Putamen (tissue), 1 donor: ENCODE measurements around the gene TMEM248.
"Not testable (repeated sequence)": the region's sequence is repeated elsewhere in the genome, so short reads cannot be mapped to it uniquely, and the experiment has no call there.

Experiments
- DNase-seq: peaks from one replicate; pipeline ENCODE4 v3.0.0-alpha.2; 2016; ENCODE audit warnings: low spot score

TMEM248 gene, protein sequence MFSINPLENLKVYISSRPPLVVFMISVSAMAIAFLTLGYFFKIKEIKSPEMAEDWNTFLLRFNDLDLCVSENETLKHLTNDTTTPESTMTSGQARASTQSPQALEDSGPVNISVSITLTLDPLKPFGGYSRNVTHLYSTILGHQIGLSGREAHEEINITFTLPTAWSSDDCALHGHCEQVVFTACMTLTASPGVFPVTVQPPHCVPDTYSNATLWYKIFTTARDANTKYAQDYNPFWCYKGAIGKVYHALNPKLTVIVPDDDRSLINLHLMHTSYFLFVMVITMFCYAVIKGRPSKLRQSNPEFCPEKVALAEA

DNA sequence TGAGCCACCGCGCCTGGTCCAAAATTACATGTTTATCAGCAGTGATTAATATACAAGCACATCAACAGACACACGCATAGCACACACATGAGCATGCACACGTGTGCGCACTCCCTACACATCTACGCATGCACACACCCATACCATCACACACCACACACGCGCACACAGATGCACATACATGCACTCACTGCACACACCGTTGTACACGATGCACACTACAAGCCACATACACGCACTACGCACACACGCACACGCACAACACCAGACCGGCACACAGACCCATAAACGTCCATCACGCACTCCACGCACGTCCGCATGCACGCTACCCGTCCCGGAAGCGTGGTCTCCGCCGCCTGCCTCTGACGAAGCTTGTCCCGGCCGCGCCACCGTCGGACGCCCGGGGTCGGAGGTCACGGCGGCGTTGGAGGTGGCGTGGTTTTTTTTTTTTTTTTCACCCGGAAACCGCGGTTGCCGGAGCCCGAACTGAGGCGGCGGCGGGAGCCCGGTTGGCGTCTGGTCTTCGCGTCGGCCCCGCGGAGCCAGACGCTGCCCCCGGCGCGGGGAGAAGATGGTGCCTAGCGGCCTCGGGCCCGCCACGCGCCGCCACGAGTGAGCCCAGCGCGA is at the start of gene TMEM248:
TSS of gene TMEM248 (plus strand) at position 457 of the 627 bp plus-strand sequence. CDS start 20,641 bp downstream, outside the sequence.
- peak; percentile 89 for DNase-seq

DNA sequence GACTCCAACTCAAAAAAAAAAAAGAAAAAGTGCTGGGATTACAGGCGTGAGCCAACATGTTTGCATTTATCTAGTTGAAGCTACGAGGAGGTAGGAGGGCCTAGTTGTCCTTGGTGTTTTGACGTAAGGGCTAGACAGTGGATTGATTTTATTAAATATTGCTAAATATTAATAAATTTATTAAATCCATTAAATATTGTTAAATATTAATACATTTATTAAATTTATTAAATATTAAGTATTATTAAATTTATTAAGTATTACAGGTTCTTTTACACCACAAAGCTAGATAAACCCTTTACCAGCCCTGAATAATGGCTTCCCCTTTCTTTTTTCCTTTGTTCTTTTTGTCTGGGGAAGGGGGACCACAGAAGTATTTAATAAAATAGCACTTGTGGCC is 47.5 kb upstream of the TMEM248 start:
- no peak for DNase-seq

GRCh38 chr7:66877577-66878300 is 43.3 kb upstream of the TMEM248 start:
- no peak for DNase-seq

DNA sequence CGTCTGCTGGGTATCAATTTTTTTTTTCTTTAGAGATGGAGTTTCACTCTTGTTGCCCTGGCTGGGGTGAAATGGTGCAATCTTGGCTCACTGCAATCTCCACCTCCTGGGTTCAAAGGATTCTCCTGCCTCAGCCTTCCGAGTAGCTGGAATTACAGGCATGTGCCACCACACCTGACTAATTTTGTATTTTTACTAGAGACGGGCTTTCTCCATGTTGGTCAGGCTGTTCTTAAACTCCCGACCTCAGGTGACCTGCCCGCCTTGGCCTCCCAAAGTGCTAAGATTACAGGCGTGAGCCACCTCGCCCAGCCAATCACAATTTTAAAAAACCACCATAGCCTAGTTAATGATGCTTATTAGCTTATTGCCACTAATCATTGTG is 42.7 kb upstream of the TMEM248 start:
- not testable (repeated sequence) for DNase-seq

- no peak for DNase-seq
These were observed 41.0 kb upstream of the TMEM248 start for GRCh38 chr7:66880053-66880452.

GRCh38 chr7:66880577-66880976 is 40.4 kb upstream of the TMEM248 start:
- DNase-seq: not testable (repeated sequence)

GRCh38 chr7:66883716-66884115 is 37.3 kb upstream of the TMEM248 start:
- no peak for DNase-seq

- not testable (repeated sequence) for DNase-seq
These were observed 36.5 kb upstream of the TMEM248 start for GRCh38 chr7:66884556-66884955.

GRCh38 chr7:66886152-66886551 is 34.9 kb upstream of the TMEM248 start:
- no peak for DNase-seq

GRCh38 chr7:66888223-66888622 is 32.8 kb upstream of the TMEM248 start:
- not testable (repeated sequence) for DNase-seq

DNA sequence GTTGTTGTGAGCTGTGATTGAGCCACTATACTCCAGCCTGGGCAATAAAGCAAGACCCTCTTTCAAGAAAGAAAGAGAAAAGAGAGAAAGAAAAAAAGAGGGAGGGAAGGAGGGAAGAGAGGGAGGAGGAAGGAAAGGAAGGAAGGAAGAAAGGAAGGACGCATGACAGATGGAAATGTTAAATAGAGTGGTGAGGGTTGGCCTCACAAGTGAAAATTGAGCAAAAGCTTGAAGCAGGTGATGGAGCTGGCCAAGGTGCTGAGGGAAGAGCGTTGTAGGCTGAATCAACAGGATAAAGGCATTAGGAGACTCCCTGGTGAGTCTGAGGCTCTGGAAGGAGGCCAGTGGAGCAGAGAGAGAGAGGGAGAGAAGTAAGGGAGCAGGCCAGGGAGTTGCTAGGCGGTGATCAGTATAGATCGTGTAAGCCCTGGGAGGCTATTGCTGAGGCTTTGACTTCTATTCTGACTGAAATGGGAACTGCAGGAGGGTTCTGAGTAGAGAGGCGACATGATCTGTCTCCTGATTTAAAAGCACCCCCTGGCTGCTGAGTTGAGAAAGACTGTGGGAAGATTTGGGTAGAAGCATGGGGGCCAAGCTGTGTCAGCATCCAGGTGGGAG is 26.5 kb upstream of the TMEM248 start:
- no peak for DNase-seq

- no peak for DNase-seq
These were observed 24.6 kb upstream of the TMEM248 start for GRCh38 chr7:66896441-66896840.

- peak; percentile 8 for DNase-seq
These were observed 21.3 kb upstream of the TMEM248 start for GRCh38 chr7:66899552-66900280.

DNA sequence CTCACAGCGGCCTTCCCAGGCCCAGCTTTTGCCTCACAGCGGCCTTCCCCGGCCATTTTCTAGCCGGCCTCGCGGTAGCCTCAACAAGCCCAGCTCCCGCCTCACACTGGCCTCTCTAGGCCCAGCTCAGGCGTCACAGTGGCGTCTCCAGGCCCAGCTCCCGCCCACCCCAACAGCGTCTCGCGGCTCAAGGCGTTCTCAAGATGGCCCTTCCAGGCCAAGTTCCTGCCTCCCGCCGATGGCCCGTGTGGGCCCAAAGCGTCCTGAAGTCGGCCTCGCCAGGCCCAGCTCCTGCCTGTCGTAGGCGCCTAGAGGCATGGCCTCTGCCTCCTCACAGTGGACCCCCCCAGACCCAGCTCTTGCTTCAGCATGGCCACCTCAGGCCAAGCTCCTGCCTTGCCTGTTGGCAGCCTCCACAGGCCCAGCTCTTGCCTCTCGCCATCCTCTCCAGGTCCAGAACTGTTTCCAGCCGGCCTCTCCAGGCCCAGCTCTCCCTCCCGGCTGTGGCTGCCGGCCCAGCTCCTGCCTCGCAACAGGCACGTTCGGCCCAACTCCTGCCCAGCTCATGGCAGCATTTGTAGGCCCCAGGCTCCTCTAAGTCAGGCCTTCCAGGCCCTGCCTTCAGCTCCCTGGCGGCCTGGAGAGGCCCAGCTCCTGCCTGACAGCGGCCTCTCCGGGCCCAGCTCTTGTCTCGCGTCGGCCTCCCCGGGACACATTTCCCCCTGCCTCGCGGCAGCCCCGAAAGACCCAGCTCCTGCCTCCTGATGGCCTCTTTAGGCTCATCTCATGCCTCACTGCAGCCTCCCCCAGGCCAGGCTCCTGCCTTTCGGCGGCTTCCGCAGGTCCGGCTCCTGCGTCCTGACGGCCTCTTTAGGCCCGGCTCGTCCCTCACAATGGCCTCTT is 18.8 kb upstream of the TMEM248 start:
- DNase-seq: no peak

- no peak for DNase-seq
These were observed 18.2 kb upstream of the TMEM248 start for GRCh38 chr7:66902844-66903180.

DNA sequence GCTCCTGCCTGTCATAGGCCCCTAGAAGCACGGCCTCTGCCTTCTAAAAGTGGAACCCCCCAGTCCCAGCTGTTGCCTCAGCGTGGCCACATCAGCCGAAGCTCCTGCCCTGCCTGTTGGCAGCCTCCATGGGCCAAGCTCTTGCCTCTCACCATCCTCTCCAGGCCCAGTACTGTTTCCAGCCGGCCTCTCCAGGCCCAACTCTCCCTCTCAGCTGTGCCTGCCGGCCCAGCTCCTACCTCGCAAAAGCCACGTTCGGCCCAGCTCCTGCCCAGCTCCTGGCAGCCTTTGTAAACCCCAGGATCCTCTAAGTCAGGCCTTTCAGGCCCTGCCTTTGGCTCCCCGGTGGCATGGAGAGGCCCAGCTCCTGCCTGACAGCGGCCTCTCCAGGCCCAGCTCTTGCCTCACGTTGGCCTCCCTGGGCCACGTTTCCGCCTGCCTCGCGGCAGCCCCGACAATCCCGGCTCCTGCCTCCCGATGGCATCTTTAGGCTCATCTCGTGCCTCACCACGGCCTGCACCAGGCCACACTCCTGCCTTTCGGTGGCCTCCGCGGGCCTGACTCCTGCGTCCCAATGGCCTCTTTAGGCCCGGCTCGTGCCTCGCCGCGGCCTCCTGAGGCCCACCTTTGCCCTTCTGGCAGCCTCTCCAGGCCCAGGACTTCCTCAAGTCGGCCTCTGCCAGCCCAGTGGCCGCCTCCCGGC is 17.5 kb upstream of the TMEM248 start:
- no peak for DNase-seq

- no peak for DNase-seq
These were observed 16.9 kb upstream of the TMEM248 start for GRCh38 chr7:66904063-66904593.

- DNase-seq: no peak
These were observed 15.7 kb upstream of the TMEM248 start for GRCh38 chr7:66905278-66905677.

DNA sequence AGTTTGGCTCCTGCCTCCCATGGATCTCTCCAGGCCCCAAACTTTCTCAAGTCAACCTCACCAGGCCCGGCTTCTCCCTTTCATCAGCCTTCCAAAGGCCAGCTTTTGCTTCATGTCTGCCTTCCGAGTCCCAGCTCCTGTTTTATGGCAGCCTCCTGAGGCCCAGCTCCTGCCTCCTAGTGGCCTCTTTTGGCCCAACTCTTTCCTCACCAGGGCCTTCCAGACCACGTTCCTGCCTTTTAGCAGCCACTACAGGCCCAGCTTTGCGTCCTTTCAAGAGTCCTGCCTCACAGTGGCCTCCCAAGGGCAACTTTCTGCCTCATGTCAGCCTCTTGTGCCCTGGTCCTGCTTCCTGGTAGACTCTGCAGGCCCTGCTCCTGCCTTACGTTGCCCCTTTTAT is 15.3 kb upstream of the TMEM248 start:
- DNase-seq: no peak

- DNase-seq: no peak
These were observed 13.3 kb upstream of the TMEM248 start for GRCh38 chr7:66907731-66908130.
